ENCODE measurements around the gene ZDHHC8.

Gene ZDHHC8

DNA sequence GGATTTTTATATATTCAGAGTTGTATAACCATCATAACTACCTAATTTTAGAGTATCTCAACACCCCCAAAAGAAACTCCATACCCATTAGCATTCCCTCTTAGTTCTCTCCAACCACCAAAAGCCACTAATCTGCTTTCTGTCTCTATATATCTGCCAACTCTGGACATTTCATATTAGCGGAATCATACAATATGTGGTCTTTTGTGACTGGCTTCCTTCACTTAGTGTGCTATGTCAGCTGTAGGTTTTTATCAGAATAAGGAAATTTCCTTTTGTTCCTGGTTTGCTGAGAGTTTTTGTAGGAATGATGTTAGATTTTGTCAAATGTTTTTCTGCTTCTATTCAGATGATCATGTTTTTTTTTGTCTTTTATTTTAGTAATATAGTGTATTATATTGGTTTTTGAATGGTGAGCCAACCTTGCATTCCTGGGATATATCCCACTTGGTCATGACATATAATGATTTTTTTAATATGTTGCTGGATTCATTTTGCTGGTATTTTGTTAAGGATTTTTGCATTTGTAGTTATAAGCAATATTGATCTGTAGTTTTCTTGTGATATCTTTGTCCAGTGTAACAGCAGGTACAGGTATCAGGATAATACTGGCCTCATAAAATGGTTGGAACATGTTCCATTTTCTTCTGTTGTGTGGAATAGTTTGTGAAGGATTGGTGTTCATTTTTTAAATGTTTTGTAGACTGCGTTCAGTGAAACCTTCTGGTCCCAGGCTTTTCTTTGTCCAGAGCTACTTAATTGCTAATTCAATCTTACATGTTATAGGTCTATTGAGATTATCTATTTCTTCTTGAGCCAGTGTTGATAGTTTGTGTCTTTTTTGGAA lies 34.8 kb upstream of the ZDHHC8 start:
- no peak for DNase-seq

DNA sequence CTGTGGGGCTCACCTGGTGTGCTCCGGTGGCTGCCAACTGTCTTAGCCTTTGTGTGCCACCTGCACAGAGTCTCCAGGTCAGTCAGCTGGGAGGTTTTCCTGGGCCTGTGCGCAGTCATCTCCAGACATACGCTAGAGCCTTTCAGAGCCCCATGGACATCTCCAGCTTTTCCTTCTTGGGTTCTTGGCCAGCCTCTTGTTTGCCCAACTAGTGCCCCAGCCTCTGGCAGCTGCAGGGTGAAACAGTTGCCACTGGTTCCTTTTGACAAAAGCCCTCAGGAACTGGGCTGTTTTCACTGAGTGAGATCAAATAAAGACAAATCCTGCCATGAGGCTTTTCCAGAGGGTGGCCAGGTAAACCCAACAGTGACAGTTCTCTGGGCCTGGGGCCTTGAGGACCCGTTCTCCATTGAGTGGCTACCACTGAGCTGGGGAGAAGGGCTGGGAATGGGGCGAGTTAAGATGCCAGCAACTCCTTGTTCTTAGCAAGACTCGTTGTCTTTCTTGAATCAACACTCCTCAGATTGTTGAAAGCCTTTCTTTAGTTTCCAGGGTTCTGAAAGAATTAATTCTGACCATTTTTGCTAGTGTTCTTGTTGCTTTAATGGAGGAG lies 32.4 kb upstream of the ZDHHC8 start:
- no peak for DNase-seq

DNA sequence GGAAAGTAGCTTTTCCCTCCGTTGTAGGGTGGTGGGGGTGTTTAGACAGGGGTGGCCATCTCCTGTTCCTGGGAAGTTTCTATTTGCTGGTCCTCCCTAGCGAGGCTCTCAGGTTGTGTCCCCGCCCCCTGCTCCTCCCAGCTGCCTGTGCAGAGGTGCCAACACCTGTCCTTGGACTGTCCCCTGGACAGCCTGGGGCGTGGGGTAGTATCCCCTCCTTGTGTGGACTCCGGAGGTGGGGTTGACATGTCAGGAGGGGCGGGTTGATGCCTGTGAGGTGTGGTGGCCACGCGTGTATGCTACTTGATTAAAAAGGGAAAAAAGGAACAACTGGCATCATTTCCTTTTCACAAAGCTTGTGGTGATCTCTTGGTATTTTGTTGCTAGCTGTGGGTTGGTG lies 30.0 kb upstream of the ZDHHC8 start:
- no peak for DNase-seq

DNA sequence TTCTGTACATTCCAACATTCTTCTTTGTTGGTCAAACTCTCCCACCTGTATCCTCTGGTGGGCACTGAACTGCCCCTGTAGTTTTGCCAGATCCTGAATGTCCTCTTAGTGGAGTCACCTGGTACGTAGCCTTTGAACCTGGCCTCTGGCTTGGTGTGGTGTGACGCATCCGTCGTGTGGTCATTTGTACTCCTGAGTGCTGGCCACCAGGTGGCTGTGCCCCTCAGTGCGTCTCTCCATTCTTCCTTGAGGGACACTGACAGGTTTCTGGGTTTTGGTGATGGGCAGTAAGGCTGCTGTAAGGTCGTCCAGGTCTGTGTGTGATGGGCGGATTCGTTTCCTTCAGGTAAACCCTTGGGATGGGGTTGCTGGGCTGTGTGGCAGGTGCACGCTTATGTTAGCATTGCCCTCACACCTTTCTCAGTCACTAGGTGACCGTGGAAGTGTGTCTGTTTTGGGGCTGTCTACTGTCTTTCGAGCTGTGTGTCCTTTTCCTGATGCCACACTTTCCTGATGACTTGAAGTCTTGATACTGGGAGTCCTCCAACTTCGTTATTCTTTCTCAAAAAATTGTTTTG lies 29.3 kb upstream of the ZDHHC8 start:
- DNase-seq, result no peak

DNA sequence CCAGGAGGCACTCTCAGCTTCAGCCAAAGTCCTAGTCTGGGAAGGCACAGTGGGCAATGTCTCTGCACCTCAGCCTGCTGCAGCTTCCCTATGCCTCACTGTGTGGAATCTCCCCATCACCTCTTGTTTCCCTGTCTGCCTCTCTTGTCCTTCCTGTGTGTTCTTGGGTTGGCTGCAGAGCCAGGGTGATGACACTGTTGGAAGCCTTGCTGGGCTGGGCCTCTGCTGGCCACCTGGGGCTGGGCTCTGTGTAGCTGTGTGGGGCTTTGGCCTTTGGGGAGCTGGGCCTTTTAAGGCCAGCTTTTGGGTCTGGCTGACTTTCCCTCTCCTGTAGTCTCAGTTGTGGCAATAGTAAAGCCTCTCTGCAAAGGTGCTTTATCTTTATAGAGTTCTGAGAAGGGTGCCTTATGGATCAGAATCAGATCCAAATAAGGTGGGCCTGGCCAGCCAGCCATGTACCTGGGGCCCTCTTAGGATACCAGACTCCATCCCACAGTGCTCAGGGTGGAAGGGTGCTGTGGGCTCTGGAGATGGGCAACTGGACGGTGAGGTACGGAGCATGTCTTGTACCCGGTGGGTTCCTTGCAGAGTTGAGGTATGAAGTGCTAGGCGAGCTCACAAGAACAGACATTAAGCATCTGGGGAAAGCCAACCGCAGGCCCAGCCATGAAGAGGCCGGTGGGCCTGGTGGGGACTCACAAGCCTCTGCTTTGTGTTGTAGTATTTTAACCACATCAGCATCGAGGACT lies 26.0 kb upstream of the ZDHHC8 start:
- DNase-seq, result no peak

DNA sequence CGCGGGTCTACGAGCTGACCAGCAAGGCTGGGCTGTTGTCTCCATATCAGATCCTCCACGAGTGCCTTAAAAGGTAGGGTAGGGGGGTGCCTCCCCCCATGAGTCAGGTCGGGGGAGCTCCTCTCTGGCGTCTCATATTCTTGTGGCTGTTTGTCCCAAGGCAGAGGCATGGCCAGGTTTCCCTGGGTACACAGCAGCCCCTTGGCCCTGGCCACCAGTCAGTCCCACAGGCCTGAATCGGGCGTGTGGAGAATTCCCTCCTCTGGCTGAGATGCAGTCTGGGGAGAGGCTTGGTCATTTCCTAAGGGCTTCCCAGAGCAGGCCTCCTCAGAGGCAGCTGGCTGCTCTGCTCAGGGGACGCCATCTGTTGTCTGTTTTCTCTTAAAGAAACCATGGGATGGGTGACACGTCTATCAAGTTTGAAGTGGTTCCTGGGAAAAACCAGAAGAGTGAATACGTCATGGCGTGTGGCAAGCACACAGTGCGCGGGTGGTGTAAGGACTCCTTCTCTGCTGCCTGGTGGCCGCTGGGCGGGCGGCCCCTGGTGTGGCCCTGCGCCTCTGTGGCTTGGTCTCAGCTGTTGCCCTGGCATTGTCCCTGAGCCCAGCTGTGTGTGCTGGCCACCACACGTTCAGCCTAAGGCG lies 25.3 kb upstream of the ZDHHC8 start:
- DNase-seq, result peak; percentile 91 to 98

DNA sequence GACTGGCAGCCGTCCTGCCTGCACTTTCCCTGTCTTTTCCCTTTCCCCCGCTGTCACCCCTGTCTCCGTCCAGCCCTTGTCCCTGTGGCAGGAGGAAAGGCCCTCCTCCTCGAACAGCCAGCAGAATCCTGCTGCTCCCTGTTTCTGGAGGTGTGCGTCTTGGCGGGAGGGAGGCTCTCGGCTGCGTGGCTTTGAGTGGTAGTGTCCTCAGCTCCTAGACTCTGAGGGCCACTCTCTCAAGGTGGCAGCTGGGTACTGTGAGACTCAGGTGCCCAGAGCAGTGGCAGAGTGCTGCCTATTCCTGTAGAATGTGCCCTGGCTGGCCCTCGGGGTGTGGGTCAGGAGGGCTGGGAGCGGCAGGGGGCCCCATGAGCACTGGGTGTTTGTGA lies 24.8 kb upstream of the ZDHHC8 start:
- no peak for DNase-seq

DNA sequence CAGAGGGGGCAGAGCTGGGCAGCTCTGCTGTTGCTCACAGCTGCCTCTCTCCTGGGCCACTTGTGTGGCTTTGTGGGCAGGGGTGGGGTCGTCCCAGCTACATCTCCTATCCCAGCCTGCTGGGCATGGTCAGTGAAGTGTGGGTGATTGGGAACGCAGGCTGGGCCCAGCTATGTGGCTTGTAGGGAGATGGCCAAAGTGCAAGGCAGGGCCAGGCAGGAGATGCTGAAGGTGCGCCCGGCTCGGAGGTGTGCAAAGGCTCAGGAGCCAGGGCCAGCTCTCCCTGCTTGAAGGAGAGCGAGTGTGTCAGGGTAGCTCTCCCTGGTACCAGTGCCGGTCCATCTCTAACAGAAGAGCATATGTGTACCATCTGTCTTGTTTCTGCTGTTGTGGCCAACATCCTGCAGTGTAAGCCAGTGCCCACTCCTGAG lies 24.1 kb upstream of the ZDHHC8 start:
- DNase-seq, result no peak

DNA sequence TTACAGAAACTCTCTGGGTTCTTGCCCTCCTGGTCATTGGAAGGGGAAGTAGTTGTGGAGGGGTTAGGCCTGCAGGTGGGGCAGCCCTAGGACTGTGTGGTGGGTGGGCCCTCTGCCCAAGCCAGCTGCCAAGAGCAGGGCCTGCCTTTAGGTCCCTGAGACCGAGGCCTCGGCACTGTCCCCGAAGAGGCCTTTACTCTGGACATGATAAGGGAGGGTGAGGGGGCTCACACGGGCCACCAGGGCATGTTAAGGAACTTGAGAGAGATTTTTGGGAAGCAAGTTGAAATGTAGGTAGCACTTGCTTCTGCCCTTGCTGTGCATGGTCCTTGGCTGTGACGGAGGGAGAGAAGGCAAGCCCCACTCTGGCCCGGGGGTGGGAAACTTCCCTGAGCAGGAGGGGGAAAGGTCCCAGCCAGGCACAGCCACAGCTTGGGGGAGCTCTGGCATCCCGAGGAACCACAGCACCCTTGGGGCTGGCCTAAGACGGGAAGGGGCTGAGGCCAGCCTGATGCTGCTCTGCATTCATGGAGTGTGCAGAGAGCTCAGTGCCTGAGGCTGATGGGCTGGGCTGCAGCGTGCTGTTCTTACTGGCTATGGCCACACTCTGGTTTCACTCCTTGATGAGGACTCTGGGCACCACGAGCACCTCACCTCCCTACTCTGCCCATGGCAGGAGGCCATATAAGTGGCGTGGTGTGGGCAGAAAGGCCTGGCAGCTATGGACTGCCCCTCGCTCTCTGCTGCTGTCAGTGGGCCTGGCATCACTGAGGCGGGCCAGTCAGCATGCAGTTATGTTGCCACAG lies 23.4 kb upstream of the ZDHHC8 start:
- DNase-seq, result no peak

DNA sequence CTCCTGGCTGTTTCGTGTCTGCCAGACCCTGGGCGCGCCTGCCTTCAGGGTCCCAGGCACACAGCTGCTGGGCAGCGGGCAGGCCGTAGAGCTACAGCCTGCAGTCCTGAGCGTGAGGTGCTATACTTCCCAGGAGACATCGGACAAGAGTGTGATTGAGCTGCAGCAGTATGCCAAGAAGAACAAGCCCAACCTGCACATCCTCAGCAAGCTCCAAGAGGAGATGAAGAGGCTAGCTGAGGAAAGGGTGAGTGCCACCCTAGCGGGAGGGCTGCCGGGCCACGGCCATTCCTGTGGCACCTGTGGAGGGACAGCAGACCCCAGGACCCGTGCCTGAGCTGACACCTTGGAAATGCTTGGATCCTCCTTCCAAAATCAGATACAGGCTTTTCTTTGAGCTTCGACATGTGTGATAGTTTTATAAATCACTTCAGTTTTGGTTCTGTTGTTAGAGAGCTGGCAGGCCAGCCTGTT lies 22.8 kb upstream of the ZDHHC8 start:
- no peak for DNase-seq

DNA sequence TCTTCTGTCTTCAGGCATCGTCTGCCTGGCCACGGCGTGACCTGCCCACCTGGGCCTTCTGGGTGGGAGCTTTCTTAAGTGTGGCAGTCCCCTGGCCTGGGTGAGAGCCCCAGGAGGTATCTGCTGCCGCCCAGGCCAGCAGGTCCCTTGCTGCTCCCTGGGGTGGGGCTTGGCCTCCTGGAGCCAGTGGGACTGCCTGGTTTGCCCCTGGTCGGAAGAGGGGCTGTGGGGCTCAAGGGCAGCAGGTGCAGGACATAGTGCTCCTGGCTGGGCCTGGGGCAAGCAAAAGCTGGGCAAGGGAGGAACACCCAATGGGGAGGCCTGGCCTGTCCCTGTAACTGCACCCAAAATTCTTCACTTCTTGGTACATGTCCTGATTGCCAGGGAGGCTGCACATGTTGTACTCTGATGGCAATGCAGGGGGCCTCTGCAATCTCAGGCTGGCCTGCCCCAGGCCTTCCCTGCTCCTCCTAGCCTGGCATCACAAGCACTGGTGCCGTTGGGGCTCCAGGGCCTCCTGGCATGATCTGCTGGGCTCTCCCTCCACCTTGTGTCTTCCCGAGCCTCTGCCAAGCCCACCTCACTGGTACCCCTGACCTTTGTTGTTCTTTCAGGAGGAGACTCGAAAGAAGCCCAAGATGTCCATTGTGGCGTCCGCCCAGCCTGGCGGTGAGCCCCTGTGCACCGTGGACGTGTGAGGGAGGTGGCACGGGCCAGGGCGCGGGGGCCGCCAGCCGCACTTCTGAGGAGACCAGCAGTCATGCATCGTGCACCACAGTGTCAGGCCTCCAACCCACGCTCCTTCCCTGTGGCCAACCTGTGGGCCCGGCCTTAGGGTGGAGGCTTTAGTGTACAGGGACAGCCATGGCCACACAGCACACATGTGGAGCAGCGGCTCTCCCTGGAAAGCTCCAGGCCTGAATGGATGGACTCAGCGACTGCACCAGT lies 21.9 kb upstream of the ZDHHC8 start:
- no peak for DNase-seq

DNA sequence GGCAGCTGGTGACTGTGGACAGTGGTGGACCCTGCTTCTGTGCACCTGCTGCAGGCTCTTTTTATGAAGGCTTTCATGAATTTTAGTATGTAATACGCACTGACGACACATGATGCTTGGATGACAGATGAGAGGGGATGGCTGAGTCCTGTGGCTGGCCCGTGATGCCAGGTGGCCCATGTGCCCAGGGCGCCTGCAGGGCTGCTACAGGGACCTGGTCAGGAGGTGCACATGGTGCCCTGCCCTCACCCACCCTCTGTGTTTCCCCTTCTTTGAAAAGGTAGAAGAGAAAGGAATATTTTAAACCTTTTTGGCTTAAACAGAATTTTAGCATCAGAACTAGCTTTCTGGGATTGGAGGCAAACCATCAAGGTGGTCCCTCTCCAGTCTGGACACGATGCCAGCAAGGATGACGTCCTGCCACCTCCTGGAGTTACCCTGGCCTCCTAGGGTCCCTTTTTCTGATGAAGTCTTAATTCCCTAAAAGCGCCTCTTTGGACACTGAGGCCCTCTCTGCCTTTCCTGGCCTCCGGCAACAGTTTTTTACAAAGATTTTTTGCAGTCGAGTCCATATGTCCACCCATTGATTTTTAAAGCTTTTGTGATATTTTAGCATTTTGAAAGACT lies 21.1 kb upstream of the ZDHHC8 start:
- no peak for DNase-seq

DNA sequence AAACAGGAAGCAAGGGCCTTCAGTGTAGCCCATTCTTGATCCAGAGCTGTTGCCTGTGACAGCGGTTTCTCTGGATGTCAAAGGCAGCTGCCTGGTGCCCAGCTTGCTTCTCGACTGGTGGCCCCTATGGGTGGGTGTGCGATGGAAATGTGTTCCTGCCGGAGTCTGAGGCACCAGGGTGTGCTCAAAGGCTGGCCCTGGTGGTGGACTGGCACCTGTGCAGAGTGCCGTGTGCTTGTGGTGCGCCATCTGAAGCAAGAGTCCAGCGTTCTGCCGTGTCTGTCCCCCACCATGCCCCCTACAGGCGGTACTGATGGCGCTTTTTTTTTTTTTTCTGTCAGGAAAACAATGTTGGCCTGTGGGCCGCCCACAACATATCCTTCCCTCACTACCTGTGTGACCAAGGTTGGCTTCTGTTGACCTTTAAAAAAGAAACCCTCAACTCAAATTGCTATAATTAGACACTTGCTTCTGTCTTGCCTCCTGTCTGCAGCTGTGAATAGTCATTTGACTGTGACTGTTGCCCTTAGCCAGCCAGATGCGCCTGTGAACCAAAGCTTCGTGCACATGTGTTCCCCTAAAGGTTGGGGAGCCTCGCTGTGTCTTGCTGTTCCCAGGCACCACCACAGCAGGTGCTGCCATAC lies 20.4 kb upstream of the ZDHHC8 start:
- peak; percentile 31 to 60 for DNase-seq

DNA sequence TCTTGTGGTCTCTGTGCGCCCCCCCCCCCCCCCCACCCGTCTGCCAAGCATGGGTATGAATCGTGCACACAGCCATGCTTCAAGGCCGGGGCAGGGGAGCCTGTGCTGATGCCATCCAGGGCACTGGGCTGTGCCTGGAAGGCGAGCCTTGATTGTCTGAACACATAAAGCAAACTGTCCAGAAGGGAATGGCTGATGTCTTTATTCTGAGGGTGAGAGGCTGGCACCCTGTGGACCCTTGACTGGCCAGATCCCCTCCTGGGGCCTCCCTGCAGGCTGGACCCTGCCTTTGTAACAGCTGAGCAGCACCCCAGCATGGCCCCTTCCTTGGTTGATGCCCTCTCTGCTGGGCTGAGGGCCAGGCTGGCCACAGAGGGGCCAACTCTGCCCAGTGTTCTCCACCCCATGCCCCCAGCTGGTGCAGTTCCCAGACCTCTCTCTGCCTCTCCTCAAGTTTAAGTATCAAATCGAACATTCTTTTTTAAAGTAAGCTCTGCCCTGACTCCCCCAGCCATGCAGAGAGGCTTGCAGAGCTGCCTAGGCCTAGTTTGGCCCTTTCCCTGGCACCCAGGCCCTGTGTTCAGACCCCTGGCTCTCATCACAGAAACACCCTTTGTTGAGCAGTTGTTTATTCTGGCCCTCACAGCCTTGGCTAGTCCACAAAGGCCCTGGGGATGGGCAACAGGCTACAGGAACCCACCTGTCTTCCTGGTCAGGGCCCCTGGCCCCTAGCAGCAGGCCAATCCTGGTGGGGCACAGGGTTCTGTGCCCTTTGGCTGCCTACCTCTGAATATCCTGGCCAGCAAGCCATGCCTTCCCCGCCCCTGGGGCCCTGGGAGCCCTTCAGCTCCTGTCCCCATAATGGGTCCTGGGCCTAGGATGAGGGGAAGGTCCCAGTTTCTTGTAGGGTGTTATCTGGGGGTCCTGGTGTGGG lies 19.6 kb upstream of the ZDHHC8 start:
- no peak for DNase-seq

DNA sequence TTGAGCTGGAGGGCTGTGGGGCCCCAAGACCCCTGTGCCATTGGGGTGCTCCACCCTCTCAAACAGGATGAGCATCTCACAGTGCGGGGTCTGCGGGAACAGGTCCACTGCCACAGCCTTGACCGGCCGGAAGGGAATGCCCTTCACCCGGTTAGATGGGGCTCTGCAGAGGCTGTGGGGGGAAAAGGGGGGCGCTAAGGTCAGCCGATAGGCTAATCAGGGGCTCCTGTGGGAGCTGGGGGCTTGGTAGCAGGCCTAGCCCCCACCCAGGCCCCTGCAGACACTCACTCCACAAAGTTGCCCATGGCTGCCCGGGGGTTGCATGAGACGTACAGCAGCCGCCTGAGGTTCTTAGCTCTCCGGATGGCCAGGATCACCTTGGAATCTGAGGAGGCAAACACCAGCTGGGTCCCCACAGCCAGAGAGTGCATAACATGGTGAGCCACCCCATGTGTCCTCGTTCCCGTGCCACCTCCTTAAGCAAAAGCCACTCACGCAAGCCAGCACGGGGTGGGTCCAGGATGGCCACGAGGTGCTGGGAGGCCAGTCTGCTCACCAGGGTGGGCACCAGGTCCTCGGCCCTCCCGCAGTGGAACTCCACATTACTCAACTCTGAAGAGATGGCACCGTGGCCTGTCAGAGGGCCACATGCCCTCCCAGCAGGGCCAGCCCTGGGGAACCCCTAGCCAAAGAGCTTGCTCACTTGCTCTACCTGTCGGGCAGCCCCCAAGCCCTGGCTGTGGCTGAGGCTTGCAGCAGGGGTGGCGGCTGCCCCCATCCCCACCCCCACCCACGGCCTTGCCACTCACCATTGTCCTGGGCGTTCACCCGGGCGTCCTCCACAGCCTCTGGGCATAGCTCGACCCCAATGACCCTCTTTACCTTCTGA lies 18.7 kb upstream of the ZDHHC8 start:
- no peak for DNase-seq

DNA sequence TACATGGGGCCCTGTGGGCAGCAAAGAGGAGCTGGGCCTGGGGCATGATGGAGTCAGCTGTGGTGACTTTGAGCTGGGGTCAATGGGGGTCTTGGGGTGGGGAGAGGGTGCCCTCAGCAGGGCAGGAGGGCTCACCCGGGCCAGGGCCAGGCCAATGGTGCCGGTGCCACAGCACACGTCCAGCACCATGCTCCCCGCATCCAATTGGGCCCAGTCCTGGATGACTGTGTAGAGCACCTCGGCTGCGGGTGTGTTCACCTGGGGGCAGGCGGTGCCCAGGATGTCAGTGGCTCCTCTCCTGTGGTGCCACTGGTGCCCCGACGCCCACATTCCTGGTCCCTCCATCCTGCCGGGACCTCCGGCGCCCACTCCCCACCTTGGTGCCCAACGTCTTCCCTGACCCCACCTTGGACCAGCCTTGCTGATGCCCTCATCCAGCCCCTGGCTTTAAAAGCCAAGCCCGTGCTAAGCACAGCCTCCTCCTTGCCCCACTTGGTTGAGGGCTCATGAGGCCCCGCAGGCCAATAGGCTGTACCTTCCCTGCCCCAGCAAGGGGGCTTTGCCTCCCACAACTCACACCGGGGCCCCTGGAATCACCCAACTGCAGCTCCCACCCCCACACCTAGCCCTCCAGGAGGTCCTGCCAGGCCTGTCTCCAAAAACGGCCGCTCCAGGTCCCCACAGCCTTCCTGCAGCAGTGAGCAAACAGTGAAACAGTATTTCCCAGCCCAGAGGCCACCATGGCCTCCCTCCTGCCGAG lies 17.9 kb upstream of the ZDHHC8 start:
- no peak for DNase-seq
